Astrocyte of the spinal cord (primary cell): ENCODE results near the gene LRRC47.

Source experiments
- DNase-seq: peaks from one replicate; pipeline ENCODE4 v3.0.0; 2011; ENCODE audit warnings: low read depth, low spot score
- H3K4me3 ChIP-seq: 2 replicates; pipeline ENCODE4 v1.5.1; 2011; ENCODE audit warnings: low read depth, mild to moderate bottlenecking, low read length, moderate library complexity
- in situ Hi-C: cut with HindIII; loops from 2 replicates; pipeline ENCODE4 v1.10.0; 2017; ENCODE audit warnings: low sequenced_read_pairs
- TF ChIP-seq, protein P1 (sequence below): IDR thresholded peaks from 2 replicates; pipeline ENCODE4 v1.5.1; 2012; ENCODE audit warnings: low read depth, mild to moderate bottlenecking, low read length, inconsistent platforms

The LRRC47 gene

DNA sequence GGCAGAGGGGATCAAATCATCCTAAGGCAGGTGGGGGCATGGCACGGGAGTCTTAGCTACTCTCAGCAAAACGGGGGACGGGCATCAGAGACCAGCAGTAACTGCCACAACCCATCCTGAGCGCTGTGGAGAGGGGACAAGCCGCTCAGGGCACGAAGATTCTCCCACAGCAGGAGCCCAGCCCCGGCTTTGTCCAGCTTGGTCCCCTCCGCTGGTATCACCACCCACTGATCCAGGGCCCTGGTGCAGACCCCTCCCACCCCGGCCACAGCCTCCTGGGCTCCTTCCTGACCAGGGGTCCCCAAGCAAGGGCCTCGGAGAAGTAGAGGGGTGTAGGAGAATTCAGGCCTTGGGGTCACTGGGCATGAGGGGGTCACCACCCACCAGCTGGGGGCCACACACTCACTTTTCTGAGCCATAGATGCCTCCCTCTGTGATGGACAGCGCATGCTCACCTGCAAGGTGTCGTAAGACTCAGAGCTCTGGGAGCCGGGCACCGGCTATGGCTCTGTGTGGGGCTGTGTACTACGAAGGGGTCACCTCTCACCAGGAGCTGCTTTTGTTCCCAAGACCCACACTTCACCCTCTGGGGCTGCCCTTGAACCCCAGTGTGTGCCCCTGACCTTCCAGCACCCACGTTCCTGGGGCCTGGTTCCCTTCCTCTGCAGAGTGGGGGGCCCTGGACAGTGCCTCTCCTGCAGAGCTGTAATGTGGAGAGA lies 26.1 kb downstream of the LRRC47 start:
- no peak for DNase-seq
- TF ChIP-seq, protein P1, sequence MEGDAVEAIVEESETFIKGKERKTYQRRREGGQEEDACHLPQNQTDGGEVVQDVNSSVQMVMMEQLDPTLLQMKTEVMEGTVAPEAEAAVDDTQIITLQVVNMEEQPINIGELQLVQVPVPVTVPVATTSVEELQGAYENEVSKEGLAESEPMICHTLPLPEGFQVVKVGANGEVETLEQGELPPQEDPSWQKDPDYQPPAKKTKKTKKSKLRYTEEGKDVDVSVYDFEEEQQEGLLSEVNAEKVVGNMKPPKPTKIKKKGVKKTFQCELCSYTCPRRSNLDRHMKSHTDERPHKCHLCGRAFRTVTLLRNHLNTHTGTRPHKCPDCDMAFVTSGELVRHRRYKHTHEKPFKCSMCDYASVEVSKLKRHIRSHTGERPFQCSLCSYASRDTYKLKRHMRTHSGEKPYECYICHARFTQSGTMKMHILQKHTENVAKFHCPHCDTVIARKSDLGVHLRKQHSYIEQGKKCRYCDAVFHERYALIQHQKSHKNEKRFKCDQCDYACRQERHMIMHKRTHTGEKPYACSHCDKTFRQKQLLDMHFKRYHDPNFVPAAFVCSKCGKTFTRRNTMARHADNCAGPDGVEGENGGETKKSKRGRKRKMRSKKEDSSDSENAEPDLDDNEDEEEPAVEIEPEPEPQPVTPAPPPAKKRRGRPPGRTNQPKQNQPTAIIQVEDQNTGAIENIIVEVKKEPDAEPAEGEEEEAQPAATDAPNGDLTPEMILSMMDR: no peak
- H3K4me3 ChIP-seq: no peak overlapping the region
- in situ Hi-C loops: no loop called here

DNA sequence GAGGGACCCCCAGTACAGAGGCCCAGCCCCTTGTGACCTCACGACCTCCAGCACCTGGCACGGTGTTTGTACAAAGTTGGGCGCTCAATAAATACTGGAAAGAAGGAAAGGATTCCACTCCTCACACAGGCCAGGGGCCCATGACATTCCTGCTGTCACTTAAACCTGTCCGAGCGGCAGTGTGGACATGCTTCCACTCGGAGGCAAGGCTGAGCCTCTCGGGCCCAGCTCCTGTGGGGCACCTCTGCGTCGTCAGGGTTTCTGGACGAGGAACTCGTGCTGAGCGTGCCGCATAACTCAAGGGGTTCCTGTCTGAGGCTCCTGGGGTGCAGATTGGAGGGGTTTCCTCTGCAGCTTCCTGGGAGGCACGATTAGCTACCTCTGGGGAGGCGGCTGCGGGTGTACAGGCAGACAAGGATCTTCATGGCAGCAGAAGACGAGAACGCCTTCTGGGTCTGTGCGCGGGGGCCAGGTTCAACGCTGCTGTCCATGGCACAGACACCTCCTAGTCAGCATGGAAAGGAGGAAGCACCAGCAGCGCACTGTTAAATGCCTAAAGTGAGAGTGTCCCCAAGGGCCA lies 27.4 kb downstream of the LRRC47 start:
- TF ChIP-seq, protein P1: no peak
- no peak overlapping the region for H3K4me3 ChIP-seq
- in situ Hi-C loops: no loop called here
- no peak for DNase-seq

DNA sequence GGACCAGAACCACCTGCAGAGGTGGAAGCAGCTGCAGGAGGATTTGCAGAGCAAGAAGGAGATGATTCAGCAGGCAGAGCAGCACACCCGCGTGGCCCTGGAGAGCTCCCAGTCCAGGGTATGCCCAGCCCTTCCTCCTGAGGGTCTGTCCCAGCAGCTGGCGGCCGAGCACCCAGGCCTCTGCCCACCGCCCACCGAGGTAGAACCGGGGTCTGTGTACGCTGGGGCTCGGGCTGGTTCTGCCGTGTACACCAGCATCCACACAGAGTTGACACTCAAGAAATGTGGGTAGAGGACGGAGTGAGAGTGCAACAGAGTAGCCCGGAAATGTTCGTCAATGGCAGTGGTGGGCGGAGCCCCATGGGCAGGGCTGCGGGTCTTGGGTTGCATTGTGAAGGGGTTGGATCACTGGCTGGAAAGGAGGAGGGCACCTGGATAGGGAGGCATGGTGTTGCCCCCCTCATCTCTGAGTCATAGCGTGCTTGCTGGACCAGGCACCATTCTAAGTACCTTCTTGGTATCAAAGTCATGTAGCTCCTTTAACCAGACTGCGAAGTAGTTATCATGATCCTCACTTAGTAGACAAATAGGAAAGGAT lies 28.9 kb downstream of the LRRC47 start:
- TF ChIP-seq, protein P1: no peak
- in situ Hi-C loops: no loop called here
- DNase-seq: no peak
- H3K4me3 ChIP-seq: no peak overlapping the region

DNA sequence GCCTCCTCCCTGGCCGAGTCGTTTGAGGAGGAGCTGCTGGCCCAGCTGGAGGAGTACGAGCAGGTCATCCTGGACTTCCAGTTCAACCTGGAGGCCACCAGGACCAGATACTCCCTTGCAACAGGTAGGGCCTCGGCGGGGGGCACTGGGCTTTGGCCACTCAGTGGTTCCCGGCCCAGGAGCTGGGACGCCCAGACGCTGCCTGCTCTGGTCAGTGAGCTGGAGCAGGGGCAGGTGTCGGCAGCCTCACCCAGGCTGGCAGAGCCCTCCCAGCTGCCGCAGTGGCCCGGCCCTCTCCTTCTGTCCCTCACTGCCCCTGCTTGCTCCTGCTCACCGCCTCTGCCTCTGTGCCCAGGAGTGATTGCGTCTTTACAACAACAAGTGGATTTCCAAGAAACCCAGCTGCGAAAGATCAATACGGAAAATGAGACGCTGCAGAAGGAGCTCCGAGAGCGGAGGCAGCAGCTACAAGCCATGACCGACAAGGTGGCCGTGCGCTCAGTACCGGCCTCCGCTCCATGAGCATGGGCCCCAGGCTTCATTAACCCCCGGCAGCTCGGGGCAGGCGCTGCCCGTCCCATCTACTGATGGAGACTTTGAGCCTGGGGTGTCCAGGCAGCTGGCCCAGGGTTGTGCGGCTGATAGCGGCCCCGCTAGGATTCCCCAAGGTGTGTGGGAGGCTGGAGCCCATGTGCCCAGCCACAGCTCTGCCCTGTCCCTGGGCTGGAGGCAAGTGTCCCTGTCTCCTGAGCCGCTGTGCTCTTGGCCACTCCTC lies 32.8 kb downstream of the LRRC47 start:
- in situ Hi-C loops: no loop called here
- no peak overlapping the region for H3K4me3 ChIP-seq
- no peak for DNase-seq
- TF ChIP-seq, protein P1: no peak

DNA sequence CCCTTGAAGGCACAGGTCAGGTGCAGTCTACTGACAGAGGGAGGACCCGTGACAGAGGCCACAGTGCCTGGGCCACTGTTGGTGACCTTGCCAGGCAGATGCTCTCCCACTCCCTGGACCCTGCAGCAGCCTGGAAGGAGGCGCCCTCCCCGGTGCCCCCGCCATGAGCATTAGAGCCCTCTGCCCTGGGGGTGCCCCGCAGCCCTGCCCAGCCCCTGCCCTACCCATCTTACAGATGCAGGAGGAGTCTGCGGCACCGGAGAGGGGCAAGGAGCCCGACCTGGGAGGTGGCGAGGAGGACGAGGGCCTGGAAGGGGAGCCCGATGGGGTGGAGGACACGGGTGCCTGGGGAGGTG lies 33.4 kb downstream of the LRRC47 start:
- in situ Hi-C loops: no loop called here
- TF ChIP-seq, protein P1: no peak
- DNase-seq: no peak
- no peak overlapping the region for H3K4me3 ChIP-seq

DNA sequence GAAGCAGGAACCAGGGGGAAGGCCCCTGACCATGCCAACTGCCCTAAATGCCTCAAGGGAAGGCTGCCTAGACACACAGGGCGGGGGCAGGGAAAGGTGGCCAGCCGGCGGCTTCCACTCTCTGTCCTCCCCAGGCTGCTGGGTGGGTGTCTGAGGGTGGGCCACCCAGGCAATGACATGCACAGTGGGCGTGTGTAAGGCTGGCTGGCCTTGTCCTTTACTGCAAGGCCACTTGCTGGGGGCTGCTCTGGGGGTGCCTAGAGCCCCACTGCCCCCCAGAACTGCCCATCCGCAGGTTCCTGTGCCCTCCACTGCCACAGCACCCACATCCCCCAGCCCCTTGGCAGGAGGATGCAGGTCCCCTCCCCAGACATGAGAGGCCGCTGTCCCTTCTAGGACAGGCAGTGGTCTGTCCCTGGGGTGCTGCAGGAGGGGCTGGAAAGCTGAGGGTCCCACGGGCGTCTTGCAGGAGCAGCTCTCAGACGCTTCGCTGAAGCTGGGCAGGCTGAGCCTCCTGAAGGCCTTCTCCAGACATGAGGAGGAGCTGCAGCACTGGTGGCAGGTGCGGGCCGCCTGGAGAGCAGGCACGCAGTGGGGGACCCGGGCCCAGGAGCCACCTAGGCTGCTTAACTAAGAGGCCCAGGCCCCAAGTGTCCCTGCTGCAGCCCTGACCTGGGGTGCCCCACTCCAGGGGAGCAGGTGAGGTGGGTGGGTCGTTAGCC lies 34.0 kb downstream of the LRRC47 start:
- in situ Hi-C loops: no loop called here
- TF ChIP-seq, protein P1: no peak
- H3K4me3 ChIP-seq: no peak overlapping the region
- no peak for DNase-seq
